Activated naive CD8-positive, alpha-beta T cell treated with anti-CD3 and anti-CD28 coated beads, Interleukin-2, amount 50 U/mL, for 24 hours (primary cell): Measurements from ENCODE around the gene SEC62.

ENCODE experiments used
- ATAC-seq: fragments of 150-1000 bp; cut with Tn5 transposase; one replicate; pipeline ENCODE4 v1.10.0; 2021
- DNase-seq: peaks from one replicate; pipeline ENCODE4 v3.0.0; 2021
- H3K27ac Mint-ChIP-seq: one replicate; pipeline ENCODE4 v1.8.0; 2021; ENCODE audit warnings: mild to moderate bottlenecking, mixed read lengths
- H3K27me3 Mint-ChIP-seq: one replicate; pipeline ENCODE4 v1.8.0; 2021; ENCODE audit warnings: mixed read lengths
- H3K36me3 Mint-ChIP-seq: one replicate; pipeline ENCODE4 v1.8.0; 2021; ENCODE audit warnings: low read depth, mixed read lengths
- H3K4me1 Mint-ChIP-seq: one replicate; pipeline ENCODE4 v1.8.0; 2021; ENCODE audit warnings: mixed read lengths
- H3K4me3 Mint-ChIP-seq: one replicate; pipeline ENCODE4 v1.8.0; 2021; ENCODE audit warnings: mild to moderate bottlenecking, moderate library complexity, mixed read lengths
- H3K9me3 Mint-ChIP-seq: one replicate; pipeline ENCODE4 v1.8.0; 2021; ENCODE audit warnings: mixed read lengths

Gene SEC62

DNA sequence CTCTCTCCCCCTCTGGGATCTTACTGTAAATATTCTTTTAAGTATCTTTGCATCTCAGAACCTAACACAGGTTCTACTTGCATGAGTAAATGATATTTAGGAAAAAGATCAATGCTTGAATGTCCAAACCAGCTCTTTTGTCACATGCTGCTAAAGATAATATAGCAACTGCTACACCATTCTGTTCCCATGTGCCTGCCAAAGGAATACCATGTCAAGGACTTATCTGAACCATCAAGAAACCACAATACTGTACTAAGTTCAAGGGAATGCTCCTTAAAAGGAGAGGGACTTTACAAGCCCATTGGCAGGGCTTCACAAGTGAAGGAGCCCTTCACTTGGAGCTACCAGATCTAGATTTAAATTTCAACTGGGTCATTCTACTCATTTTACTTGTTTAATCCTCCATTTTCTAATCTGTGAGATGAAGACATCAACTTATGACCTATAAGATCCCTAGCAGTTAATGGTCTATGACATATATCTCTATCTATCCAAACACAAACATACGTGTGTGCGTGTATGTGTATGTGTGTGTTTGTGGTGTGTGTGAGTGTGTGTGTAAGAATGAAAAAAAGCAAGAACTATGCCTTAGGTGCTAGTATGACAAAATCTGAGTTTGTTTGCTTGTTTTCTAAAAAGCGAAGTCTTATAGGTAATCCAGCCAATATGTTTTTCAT lies 13.0 kb upstream of the SEC62 start:
- Mint-ChIP-seq H3K4me3 (no peak overlapping the region), H3K4me1 (peaks cover 12% of the 10 kb centered on the region), H3K36me3 (no peaks in the 10 kb centered on the region), H3K9me3 (no peaks in the 10 kb centered on the region), H3K27me3 (peaks cover 7% of the 10 kb centered on the region), H3K27ac (no peak overlapping the region)
- DNase-seq, result no peak
- ATAC-seq, result no peak

GRCh38 chr3:169954142-169954756 lies 12.4 kb upstream of the SEC62 start:
- H3K27ac Mint-ChIP-seq, result no peak overlapping the region
- H3K4me3 Mint-ChIP-seq, result no peak overlapping the region
- H3K9me3 Mint-ChIP-seq, result no peaks in the 10 kb centered on the region
- H3K36me3 Mint-ChIP-seq, result no peaks in the 10 kb centered on the region
- DNase-seq (no peak), ATAC-seq (peak; percentile 15)
- H3K27me3 Mint-ChIP-seq, result peaks cover 7% of the 10 kb centered on the region
- H3K4me1 Mint-ChIP-seq, result peaks cover 6% of the 10 kb centered on the region

DNA sequence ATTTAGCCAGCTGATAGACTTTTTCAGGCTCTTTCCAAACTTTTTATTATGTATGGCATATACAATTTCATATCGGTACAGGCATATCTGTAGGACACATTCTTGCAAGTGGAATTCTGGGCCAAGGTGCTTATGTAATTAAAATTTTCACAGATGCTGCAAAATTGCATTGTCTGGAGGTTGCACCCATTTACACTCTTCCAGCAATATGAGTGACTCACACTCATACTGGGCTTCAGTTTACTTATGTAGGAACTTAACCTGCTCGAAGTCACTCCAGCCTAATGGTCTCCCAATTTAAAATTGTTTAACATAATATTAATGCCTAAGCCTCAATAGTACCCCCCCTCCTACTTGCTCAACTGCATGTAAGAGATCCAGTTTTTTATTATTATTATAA lies 11.2 kb upstream of the SEC62 start:
- Mint-ChIP-seq H3K36me3 (no peaks in the 10 kb centered on the region), H3K9me3 (no peaks in the 10 kb centered on the region), H3K4me1 (peaks cover 5% of the 10 kb centered on the region), H3K27ac (peak overlapping the region; percentile 15), H3K27me3 (peaks cover 7% of the 10 kb centered on the region), H3K4me3 (no peak overlapping the region)
- ATAC-seq (no peak), DNase-seq (no peak)

DNA sequence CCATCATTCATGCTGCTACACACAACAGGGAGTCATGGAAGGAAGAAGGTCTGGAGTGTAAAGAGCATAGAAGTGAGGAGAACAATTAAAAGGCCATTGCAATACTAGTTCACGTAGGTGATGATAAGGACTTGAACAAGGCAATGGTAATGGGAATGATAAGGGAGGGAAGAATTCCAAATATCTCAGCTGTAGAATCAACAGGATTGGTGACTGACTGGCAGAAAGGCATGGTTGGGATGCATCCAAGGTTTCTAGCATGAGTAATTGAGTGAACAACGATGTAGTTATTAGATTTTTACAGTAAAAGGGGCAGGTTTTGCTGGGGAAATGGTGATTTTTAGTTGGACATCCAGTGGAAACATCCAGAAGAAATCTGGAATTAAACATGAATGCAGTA lies 2.4 kb upstream of the SEC62 start:
- Mint-ChIP-seq H3K4me3 (no peak overlapping the region), H3K36me3 (peaks cover 3% of the 10 kb centered on the region), H3K27me3 (no peaks in the 10 kb centered on the region), H3K9me3 (no peaks in the 10 kb centered on the region), H3K27ac (no peak overlapping the region), H3K4me1 (peaks cover 42% of the 10 kb centered on the region)
- DNase-seq (no peak), ATAC-seq (no peak)

DNA sequence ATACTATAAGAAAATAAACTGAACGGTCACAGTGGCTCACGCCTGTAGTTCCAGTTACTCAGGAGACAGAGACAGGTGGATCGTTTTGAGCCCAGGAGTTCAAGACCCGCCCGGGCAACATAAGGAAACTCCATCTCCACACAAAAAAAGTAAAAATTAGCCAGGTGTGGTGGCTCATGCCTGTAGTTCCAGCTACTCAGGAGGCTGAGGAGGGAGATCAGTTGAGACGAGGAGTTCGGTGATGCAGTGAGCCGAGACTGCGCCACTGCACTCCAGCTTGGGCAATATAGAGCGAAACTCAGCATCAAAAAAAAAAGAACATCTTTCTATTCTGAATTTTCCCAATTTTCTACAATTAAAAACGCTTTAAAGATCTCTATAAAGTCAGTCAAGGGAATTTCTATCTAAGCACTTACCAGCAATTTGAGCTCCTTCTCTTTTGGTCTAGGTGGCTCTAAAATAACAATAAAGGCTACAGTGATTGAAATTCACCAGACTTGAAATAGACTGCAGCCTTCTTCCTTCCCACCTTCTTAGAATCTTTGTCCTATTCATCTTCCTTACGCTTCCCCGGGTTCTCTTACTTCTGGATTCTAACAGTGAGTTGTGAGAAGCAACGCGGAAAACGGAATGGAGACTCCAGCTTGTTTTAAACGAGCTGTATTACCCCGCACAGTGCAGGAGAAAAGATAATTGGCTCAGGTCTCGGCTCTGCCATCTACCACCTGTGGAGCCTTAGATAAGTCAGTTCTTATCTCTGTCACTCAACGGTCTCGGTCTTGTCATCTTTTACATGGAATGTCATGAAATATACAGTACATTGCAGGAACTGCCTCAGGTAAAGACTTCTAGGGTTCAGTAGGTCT lies 812 bp upstream of the SEC62 start:
- peak overlapping the region; percentile 83 for H3K27ac Mint-ChIP-seq
- no peaks in the 10 kb centered on the region for H3K9me3 Mint-ChIP-seq
- peaks cover 3% of the 10 kb centered on the region for H3K36me3 Mint-ChIP-seq
- no peak for DNase-seq
- H3K27me3 Mint-ChIP-seq, result no peaks in the 10 kb centered on the region
- ATAC-seq, result peak; percentile 13
- peaks cover 57% of the 10 kb centered on the region for H3K4me1 Mint-ChIP-seq
- H3K4me3 Mint-ChIP-seq, result peak overlapping the region; percentile 86

GRCh38 chr3:169966951-169967915 lies 626 bp downstream of the SEC62 start:
- H3K36me3 Mint-ChIP-seq, result peaks cover 9% of the 10 kb centered on the region
- DNase-seq (peak; percentile 40), ATAC-seq (peak; percentile 77)
- peak overlapping the region; percentile 83 for H3K27ac Mint-ChIP-seq
- H3K4me3 Mint-ChIP-seq, result peak overlapping the region; percentile 86
- H3K4me1 Mint-ChIP-seq, result peaks cover 67% of the 10 kb centered on the region
- no peaks in the 10 kb centered on the region for H3K27me3 Mint-ChIP-seq
- H3K9me3 Mint-ChIP-seq, result no peaks in the 10 kb centered on the region

- Mint-ChIP-seq H3K4me1 (peaks cover 65% of the 10 kb centered on the region), H3K4me3 (peak overlapping the region; percentile 86), H3K27ac (no peak overlapping the region), H3K9me3 (no peaks in the 10 kb centered on the region), H3K27me3 (no peaks in the 10 kb centered on the region), H3K36me3 (peaks cover 11% of the 10 kb centered on the region)
- DNase-seq (no peak), ATAC-seq (no peak)
Measured at GRCh38 chr3:169968224-169968885, 1.7 kb downstream of the SEC62 start.

DNA sequence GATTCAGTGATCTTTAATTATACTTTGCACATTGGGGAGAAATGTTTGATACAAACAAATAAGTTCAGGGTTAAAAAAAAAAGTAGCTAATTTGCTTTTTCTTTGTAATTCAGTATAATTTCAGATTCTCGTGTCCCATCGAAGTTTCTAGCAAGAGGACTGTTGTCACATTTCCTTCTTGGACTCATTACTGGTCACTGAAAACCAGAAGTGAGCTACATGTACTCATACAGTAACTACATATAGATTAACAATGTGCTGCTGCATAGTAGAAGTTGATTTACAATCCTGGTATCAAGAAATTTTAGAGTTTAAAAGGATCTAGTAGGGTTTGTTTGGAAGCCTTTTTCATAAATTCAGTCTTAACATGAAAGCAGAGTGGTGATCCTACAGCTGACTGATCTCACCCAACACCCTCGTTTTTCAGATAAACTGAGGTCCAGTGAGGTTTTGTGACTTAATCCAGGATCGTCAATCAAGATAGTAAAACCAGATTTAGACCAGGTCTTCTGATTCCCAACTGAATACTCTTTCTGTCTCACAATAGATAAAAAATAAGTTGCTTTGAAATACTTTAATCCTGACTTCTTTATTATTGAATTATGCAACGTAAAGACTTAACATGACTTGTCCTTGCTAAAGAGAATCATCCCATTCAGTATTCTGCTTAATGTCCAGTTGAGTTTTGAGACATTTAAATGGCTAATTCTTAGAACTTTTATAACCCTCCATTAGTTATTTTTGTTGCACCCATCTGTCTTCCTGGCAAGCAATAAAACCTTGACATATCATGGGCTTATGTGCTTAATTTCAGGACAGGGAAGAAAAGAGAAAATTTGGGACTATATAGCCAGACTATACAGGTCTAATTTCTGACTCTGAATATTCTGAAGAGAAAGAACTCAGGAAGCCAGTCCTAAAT lies 2.8 kb downstream of the SEC62 start:
- Mint-ChIP-seq H3K4me1 (peaks cover 73% of the 10 kb centered on the region), H3K4me3 (no peak overlapping the region), H3K27ac (no peak overlapping the region), H3K27me3 (no peaks in the 10 kb centered on the region), H3K9me3 (no peaks in the 10 kb centered on the region), H3K36me3 (peaks cover 11% of the 10 kb centered on the region)
- ATAC-seq, result no peak
- no peak for DNase-seq

- H3K4me3 Mint-ChIP-seq, result no peak overlapping the region
- no peaks in the 10 kb centered on the region for H3K27me3 Mint-ChIP-seq
- H3K4me1 Mint-ChIP-seq, result peaks cover 67% of the 10 kb centered on the region
- ATAC-seq (no peak), DNase-seq (no peak)
- peaks cover 11% of the 10 kb centered on the region for H3K36me3 Mint-ChIP-seq
- H3K9me3 Mint-ChIP-seq, result no peaks in the 10 kb centered on the region
- no peak overlapping the region for H3K27ac Mint-ChIP-seq
Measured at GRCh38 chr3:169970847-169971246, 4.2 kb downstream of the SEC62 start.

DNA sequence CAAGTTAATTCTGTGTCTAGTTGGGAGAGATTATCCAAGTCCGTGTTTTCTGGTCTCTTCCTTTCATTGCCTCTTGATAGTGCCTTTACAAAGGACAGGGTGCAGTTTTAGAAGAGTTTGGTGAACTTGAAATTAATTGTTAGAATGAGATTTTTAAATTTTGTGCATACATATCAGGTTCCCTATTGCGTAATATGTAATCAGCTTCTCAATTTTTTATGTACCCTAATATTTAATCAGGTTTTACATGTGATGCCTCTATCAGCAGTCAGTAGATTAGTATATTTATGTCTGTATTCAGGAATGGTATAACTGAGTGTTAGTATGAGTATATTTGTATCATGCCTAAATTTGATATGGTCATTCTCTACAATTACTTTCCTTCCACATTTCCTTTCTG lies 4.9 kb downstream of the SEC62 start:
- H3K9me3 Mint-ChIP-seq, result no peaks in the 10 kb centered on the region
- peaks cover 62% of the 10 kb centered on the region for H3K4me1 Mint-ChIP-seq
- no peak for DNase-seq
- H3K4me3 Mint-ChIP-seq, result no peak overlapping the region
- H3K27me3 Mint-ChIP-seq, result no peaks in the 10 kb centered on the region
- H3K36me3 Mint-ChIP-seq, result peaks cover 17% of the 10 kb centered on the region
- no peak overlapping the region for H3K27ac Mint-ChIP-seq
- ATAC-seq, result no peak

GRCh38 chr3:169980055-169980454 lies 13.4 kb downstream of the SEC62 start:
- no peak for ATAC-seq
- H3K27me3 Mint-ChIP-seq, result no peaks in the 10 kb centered on the region
- peak overlapping the region; percentile 76 for H3K27ac Mint-ChIP-seq
- H3K9me3 Mint-ChIP-seq, result no peaks in the 10 kb centered on the region
- no peak for DNase-seq
- H3K36me3 Mint-ChIP-seq, result peaks cover 56% of the 10 kb centered on the region
- no peak overlapping the region for H3K4me3 Mint-ChIP-seq
- H3K4me1 Mint-ChIP-seq, result peaks cover 17% of the 10 kb centered on the region

DNA sequence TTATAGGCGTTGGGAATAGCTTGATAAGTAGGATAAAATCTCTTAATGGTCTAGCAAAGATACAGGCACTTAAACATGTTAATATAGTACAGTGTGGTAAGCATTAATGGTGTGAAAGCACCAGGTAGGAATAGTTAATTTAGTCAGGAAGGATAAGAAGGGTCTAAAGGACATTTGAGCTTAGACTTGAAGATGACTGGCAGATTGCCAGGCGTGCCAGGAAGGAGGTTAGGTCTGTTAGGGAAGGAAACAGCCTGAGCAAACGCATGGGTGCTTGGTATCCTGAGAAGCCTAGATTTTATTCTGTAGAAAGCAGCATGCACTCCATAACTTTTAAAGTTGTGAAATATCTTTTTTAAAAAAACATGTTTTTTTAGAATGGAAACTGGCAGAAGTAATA lies 17.7 kb downstream of the SEC62 start:
- no peaks in the 10 kb centered on the region for H3K9me3 Mint-ChIP-seq
- H3K27me3 Mint-ChIP-seq, result no peaks in the 10 kb centered on the region
- ATAC-seq (no peak), DNase-seq (no peak)
- H3K36me3 Mint-ChIP-seq, result peaks cover 63% of the 10 kb centered on the region
- peaks cover 11% of the 10 kb centered on the region for H3K4me1 Mint-ChIP-seq
- no peak overlapping the region for H3K27ac Mint-ChIP-seq
- no peak overlapping the region for H3K4me3 Mint-ChIP-seq

- ATAC-seq, result no peak
- no peak for DNase-seq
- Mint-ChIP-seq H3K4me3 (no peak overlapping the region), H3K27ac (peak overlapping the region; percentile 27), H3K4me1 (peaks cover 2% of the 10 kb centered on the region), H3K36me3 (peaks cover 36% of the 10 kb centered on the region), H3K27me3 (no peaks in the 10 kb centered on the region), H3K9me3 (no peaks in the 10 kb centered on the region)
Measured at GRCh38 chr3:169990431-169990830, 23.8 kb downstream of the SEC62 start.
